SKM-1 treated with dmso at 0.1 percent for 144 hours (cell line): ENCODE data around the gene SMARCAL1.

Source experiments
- DNase-seq: peaks from one replicate; lab custom pipeline; 2025; ENCODE audit not compliant: unreplicated experiment; lab: John Stamatoyannopoulos, UW

The SMARCAL1 gene

GRCh38 chr2:216473187-216473586 lies 60.9 kb downstream of the SMARCAL1 start:
- DNase-seq: no peak

DNA sequence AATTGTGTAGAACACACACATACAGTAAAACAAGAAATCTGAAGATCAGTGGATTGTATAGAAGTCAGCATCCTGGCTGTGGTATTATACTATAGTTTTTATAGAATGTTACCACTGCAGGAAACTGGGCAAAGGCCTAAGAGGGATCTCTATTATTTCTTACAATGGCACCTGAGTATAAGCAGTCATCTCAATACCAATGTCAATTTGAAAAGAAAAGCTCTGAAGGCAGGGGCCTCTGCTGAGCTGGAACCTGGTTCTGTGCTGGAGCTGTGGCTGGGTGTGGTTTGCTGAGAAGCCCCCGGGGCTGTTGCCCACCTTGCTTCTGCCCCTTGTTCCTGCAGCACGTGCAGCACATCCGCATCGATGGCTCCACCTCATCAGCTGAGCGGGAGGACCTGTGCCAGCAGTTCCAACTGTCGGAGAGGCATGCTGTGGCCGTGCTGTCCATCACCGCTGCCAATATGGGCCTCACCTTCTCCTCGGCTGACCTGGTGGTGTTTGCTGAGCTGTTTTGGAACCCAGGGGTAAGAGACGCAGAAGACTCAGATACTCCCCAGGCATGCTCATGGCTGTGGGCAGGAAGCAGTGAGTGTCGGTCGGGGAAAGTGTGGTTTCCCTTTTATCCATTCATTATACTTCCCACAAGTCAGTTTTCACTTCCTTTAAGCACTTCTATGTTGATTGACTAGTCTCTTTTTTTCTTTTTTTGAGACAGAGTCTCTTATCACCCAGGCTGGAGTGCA lies 62.8 kb downstream of the SMARCAL1 start:
- peak; percentile 68 for DNase-seq

- no peak for DNase-seq
Measured at GRCh38 chr2:216475767-216476166, 63.5 kb downstream of the SMARCAL1 start.

- DNase-seq: peak; percentile 22
Measured at GRCh38 chr2:216477283-216478035, 65.2 kb downstream of the SMARCAL1 start.

GRCh38 chr2:216478151-216478550 lies 65.9 kb downstream of the SMARCAL1 start:
- DNase-seq: no peak

GRCh38 chr2:216478791-216479190 lies 66.5 kb downstream of the SMARCAL1 start:
- DNase-seq: no peak

DNA sequence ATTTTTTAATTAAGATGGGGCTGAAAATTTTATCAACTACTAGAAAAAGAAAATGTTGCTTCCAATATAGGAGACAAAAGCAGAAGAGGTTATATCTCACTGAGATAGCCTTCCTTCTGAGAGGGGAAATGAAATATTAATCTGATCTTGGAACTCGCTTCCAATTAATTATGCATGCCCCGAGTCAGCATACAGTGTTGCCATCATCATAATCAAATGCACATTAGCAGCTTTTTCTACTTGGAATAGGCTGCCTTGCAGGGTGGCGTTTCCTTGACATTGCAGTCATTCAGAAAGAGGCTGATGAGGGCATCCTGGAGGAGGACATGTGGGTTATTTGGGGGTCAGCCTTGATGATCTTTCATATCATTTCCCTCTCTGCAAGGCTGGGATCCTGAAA lies 67.9 kb downstream of the SMARCAL1 start:
- DNase-seq: no peak

DNA sequence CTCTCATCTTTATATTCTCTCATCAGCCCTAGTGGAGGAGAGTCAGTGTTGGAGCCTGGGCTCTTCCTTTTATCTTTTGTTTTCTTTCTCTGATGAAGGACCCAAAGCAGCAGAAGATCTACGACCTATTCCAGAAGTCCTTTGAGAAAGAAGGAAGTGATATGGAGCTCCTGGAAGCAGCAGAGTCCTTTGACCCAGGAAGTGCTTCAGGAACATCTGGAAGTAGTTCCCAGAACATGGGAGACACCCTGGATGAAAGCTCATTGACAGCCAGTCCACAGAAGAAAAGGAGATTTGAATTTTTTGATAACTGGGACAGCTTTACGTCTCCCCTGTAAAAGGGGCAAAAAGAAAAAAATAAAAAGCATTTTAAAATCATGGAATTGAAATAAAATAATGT lies 70.4 kb downstream of the SMARCAL1 start:
- no peak for DNase-seq

GRCh38 chr2:216485237-216485636 lies 73.0 kb downstream of the SMARCAL1 start:
- peak; percentile 12 for DNase-seq

- peak; percentile 86 for DNase-seq
Measured at GRCh38 chr2:216485745-216486144, 73.5 kb downstream of the SMARCAL1 start.

DNA sequence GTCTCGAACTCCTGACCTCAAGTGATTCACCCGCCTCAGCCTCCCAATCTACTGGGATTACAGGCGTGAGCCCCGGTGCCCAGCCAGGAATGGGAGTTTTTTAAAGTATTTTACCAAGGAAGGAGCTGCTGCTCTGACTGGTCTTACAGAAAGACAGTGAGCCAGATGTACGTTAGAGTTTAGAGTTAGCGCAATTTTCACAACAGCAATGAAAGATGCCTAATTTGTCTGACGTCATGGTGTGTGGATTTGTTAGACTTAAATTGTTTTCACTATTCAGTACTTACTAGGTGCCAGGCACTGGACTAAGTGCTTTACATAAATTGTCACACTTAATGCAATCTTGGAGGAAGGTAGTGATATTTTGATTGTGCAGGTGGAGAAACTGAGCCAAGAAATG lies 74.0 kb downstream of the SMARCAL1 start:
- no peak for DNase-seq

DNA sequence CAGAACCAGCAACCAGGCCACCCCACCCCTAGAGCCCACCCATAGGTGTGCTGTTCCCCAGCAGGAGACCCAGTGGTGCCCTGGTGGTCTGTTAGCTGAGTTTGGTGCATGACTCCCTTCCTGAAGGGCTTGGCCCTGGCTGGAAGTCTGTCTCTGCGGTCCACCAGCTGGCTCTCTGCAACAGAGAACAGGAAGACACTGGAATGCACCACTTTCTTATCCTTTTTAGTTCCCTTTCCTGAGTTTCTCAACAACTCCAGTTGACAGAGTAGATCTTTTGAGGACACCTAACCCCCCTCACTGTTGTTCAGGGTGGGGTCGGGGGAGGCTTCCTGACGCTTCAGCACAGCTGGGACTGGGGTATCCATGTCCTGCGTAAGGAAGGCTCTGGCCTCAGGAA lies 74.4 kb downstream of the SMARCAL1 start:
- DNase-seq: peak; percentile 77

DNA sequence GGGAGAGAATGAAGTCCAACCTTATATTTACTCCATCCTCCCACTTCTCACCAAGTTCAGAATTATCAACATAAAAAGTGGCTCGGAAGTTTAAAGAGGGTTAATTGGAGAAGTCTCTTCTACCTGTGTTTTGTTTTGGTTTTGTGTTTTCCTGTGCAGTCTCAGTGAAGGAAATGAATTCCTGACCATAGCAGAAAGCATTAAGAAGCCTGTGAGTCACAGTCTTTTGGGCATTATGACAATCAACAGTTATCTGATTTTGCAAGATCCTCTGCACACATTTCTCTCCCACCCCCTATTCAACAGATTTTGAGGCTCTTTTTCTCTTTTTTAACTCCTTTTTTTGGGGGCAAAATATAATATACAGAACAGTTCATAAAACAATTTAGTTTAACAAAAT lies 77.8 kb downstream of the SMARCAL1 start:
- DNase-seq: peak; percentile 15

GRCh38 chr2:216491793-216492596 lies 79.7 kb downstream of the SMARCAL1 start:
- DNase-seq: peak; percentile 29

DNA sequence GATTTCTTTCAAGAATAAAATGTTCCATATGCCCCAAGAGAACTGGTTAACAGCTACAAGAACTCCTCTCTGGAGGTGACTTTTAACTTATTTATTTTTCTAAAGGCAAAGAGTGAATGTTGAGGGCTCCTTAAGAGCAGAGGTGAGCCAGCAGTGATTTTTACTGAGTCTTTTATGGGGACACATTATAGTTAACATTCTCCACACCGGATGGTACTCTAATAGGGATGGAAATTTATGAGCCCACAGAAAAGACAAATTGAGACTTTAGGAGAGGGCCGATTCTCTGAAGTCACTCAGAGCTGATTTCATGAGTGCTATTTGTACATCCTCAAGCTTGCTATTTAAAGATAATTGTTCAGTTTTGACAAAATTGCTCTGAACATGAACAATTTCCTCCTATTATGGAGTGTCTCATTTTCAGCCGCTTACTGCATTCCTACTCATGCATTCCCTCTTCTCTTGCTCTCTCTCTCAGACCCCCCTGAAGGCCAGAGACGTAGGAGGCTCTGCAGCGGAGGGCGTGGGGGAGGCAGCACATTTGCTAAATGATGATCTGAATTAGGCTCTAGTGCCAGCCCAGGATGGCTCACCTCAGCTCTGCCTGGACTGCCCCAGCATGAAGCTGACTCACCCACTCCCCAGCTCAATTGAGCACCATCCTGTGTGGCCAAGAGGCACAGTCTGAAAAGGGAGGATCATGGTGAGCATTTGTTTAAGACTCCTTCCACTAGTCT lies 80.5 kb downstream of the SMARCAL1 start:
- no peak for DNase-seq

- no peak for DNase-seq
Measured at GRCh38 chr2:216493334-216493685, 81.0 kb downstream of the SMARCAL1 start.

- DNase-seq: no peak
Measured at GRCh38 chr2:216495656-216496055, 83.4 kb downstream of the SMARCAL1 start.

DNA sequence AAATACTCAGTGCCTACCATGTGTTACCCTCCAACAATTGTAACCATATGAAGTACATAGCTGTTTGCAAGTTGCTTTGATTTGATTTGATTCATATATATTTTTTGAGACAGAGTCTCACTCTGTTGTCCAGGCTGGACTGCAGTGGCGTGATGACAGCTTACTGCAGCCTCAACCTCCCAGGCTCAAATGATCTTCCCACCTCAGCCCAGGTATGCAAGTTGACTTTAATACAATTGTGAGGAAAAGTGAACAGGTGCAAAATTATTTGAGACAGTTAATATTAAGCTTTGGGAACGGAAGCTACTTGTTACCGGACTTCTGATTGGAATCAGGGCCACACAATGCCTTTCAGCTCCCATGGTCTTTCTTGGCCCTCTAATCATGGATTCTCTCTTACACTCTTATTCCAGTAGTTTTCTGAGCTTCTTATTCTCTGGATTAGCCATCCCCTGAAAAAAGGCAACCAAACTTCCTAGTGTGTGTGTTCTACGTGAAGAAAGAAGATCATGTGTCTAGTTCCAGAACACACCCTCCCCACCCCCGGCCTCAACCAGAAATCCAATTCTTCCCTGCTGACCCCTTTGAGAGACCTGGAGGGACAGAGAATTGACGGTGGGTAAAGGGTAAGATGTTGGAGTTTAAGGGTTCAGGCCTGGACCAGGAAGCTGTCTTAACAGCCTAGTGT lies 85.2 kb downstream of the SMARCAL1 start:
- DNase-seq: no peak

DNA sequence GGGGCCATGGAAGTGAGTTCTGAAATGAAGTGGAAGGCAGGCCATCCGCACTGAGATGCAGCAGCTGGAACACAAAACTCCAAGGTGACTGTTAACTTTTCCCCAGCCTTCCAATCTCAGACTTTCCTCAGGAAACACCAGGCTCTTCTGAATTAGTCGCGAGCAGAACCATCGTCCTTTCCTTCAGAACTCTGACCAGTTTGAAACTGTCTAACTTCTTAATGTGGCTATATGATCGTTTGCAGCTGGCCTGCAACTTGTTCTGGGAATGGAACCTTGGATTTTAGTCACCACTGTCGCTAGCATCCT lies 85.7 kb downstream of the SMARCAL1 start:
- no peak for DNase-seq
